ENCODE results near the gene HARBI1.

Gene HARBI1, protein sequence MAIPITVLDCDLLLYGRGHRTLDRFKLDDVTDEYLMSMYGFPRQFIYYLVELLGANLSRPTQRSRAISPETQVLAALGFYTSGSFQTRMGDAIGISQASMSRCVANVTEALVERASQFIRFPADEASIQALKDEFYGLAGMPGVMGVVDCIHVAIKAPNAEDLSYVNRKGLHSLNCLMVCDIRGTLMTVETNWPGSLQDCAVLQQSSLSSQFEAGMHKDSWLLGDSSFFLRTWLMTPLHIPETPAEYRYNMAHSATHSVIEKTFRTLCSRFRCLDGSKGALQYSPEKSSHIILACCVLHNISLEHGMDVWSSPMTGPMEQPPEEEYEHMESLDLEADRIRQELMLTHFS

DNA sequence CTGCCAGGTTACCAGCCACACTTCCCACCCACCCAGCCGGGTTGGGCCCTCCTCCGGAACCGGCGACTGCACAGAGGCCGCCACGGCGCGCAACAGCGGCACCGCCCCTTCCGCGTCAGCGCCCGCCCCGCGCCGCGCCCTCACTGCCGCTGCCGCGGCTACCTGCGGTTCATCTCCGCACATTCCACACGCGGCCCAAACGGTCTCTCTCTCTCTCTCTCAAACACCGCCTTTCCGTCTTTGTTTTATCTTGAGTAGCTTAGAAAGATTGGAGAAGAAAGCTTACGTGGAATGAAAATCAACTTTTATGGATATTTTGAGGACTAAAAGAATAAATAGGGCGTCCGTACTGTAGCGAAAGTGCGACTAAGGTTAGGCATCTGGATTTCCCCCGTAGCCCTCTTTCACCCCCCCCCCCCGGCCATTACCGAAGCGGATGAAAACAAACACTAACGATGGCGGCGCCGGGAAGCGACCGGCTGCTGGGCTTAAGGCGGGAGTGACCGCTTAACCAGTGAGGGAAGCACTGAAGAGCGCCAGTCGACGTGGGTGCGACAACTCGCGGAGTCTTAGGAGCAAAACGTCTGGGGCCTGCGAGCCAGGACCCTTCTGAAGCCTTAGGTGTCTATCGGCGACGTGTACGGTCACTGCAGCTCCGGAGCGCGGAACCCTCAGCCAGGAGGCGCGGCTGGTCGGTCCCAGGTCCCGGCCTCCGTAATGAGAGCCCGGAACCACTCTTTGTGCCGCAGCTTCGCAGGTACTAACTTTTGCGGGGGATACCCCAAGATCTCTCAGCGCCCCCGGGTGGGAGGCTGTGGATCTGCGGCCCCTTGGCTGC, at the start of gene HARBI1, which contains the start of gene ATG13:
Gene HARBI1 (minus strand): TSS at position 94 of the 838 bp plus-strand sequence. CDS start 990 bp downstream, outside the sequence.
Gene ATG13 (plus strand): TSS at position 420 of the 838 bp plus-strand sequence. CDS start 26,739 bp downstream, outside the sequence.
- peak; percentile 76 for DNase-seq (ENCODE audit: low read depth, low spot score)

GRCh38 chr11:46666516-46666915, 49.5 kb upstream of the HARBI1 start:
- no peak for DNase-seq (ENCODE audit: low read depth, low spot score)

DNA sequence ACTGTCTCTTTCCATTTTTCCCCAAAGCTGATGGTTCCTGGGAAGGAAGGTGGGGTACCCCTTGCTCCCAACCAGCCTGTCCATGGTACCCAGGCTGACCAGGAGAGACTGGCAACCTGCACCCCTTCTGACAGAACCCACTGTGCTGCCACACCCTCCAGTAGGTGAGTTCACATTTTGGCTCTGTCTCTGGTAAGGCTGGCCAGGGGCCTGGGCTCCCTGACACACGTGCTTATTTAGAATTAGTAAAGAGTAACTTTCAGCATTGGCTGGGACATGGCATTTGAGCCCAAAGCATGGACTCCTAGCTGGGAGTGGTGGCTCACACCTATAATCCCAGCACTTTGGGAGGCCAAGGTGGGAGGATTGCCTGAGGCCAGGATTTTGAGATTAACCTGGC, 48.3 kb upstream of the HARBI1 start:
- DNase-seq (ENCODE audit: low read depth, low spot score), result no peak

- no peak for DNase-seq (ENCODE audit: low read depth, low spot score)
These were observed 47.6 kb upstream of the HARBI1 start for GRCh38 chr11:46664612-46665011.

- no peak for DNase-seq (ENCODE audit: low read depth, low spot score)
These were observed 46.4 kb upstream of the HARBI1 start for GRCh38 chr11:46663277-46663940.

- DNase-seq (ENCODE audit: low read depth, low spot score), result no peak
These were observed 45.3 kb upstream of the HARBI1 start for GRCh38 chr11:46662366-46662765.

DNA sequence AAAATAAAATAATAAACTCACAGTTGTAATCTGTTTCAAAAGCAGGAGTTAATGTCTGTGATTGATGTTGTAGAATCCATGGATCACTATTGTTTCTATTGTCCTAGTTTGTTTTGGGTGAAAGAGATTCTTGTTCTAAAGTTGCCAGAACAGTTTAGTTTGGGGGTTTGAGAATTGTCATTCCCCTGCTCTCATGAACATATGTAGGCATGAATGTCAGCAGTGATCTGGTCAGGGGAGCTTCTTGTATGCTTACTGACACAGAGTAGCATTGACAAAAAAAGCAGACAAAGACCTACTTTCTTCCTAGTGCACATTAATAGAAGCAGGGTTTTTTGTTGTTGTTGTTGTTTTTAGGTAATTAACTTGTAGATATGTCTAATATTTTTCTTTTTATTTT, 44.8 kb upstream of the HARBI1 start:
- no peak for DNase-seq (ENCODE audit: low read depth, low spot score)

- no peak for DNase-seq (ENCODE audit: low read depth, low spot score)
These were observed 42.9 kb upstream of the HARBI1 start for GRCh38 chr11:46659908-46660307.

- no peak for DNase-seq (ENCODE audit: low read depth, low spot score)
These were observed 41.2 kb upstream of the HARBI1 start for GRCh38 chr11:46658259-46658658.

- DNase-seq (ENCODE audit: low read depth, low spot score), result no peak
These were observed 40.2 kb upstream of the HARBI1 start for GRCh38 chr11:46657186-46657585.

DNA sequence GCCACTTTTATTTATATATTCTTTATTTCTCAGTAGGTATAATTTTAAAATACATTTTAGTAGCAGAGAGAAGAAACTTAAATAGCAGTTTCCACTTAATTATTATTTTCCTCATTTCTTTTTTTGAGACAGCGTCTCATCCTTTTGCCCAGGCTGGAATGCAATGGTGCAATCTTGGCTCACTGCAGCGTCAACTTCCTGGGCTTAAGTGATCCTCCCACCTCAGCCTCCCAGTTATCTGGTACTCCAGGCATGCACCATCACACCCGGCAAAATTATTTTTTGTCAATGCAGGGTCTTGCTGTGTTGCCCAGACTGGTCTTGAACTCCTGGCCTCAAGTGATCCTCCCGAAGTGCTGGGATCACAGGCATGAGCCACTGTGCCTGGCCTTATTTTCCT, 38.6 kb upstream of the HARBI1 start:
- no peak for DNase-seq (ENCODE audit: low read depth, low spot score)

GRCh38 chr11:46649180-46649738, 32.2 kb upstream of the HARBI1 start:
- peak; percentile 87 for DNase-seq (ENCODE audit: low read depth, low spot score)

DNA sequence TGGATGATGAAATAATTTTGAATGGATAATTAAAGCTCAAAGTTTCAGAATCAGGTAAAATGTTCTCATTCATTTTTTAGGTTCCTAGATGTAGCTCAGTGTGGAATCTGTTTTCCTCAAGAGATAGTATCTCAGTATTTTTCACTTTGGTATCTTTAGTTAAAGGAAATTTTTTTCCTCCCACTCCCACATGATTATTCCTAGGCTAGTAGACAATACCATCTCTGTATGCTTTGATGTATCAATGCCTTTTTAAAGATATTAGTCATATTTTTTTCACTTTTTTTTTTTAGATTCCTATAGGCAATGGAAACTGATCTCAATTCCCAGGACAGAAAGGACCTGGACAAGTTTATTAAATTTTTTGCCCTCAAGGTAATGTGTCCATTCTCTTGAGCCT, 27.0 kb upstream of the HARBI1 start:
- no peak for DNase-seq (ENCODE audit: low read depth, low spot score)

GRCh38 chr11:46643531-46643930, 26.5 kb upstream of the HARBI1 start:
- no peak for DNase-seq (ENCODE audit: low read depth, low spot score)

DNA sequence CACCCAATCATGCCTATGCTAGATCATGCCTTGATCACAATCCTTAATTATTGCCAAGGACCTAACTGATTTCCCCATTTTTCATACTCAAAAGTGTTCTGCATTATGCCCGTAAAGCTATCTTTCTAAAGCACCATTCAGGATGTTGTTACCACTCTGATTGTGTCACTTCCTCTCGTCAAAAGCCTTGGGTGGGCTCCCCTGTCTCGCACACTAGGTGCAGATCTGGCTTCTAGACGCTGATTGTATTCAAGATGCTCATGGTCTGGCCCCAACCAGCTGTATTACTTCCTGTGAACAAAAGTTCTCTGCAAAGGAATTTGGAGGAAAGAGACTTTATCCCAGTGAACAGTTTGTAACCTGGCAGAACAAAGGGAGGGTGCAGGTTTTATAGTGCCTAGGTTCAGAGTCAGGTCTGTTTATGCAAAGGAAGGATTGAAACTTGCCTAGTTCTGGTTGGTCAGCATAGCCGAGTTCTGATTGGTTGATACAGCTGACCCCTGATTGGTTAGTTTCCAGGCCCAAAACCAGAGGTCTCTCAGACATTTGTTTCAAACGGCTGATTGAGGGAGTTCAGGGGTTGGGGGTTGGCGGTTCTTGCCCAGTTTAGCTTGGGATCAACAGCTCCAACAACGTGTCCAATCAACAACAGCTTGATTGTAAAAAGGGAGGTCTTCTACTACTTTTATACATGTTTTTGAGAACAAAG, 25.8 kb upstream of the HARBI1 start:
- no peak for DNase-seq (ENCODE audit: low read depth, low spot score)

DNA sequence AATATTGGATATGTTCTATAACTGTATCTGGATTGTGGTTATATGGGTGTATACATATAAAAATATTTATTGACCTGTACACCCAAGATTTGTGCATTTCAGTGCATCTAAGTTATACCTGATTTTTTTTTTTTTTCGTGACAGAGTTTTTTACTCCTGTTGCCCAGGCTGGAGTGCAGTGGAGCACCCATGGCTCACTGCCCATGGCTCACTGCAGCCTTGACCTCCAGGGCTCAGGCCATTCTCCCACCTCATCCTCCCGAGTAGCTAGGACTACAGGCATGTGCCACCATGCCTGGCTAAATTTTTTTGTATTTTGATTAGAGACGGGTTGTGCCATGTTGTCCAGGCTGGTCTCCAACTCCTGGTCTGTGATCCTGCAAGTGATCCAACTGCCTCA, 24.6 kb upstream of the HARBI1 start:
- no peak for DNase-seq (ENCODE audit: low read depth, low spot score)

- no peak for DNase-seq (ENCODE audit: low read depth, low spot score)
These were observed 23.2 kb upstream of the HARBI1 start for GRCh38 chr11:46640036-46640788.

DNA sequence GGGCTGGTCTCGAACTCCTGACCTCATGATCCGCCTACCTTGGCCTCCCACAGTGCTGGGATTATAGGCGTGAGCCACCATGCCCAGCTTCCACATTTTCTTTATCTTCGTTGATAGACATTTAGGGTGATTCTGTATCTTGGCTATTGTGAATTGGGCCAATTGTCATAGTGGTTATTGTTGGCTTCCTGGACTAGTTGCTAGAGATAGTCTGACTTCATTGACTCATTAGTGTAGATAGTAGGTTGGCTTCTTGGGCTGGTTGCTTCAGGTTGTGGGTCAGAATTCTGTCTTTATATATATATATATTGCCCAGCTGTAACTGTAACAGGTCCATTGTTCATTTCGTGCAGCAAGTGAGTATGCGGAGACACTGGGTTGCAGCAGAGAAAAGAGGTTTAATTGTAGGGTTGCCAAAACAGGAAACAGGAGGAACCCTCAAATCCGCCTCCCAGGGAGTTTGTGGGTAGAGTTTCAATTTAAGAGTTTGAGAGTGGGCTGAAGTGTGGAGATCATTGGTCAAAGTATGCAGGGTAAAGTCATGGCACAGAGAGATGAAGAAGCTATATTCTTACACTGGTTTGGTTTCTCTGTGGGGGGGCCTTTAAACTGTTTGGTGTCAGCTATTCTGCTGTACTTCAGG, 22.3 kb upstream of the HARBI1 start:
- DNase-seq (ENCODE audit: low read depth, low spot score), result no peak

- DNase-seq (ENCODE audit: low read depth, low spot score), result no peak
These were observed 20.5 kb upstream of the HARBI1 start for GRCh38 chr11:46637546-46637945.

- no peak for DNase-seq (ENCODE audit: low read depth, low spot score)
These were observed 18.6 kb upstream of the HARBI1 start for GRCh38 chr11:46635557-46636139.
